AG04450 (cell line): ENCODE measurements around the gene SCAI. TPM values are rescaled to one million over a fixed set of nuclear protein-coding genes. Genes with fewer than 3 reads are reported as not detected.

Experiments
- CTCF ChIA-PET: fragments of 300-600, 350-600 bp; formaldehyde crosslinking; extraction: SDS; loops from one replicate; lab custom pipeline; 2022; ENCODE audit warnings: antibody characterized with exemption, inconsistent platforms; lab: Charles Lee
- POLR2A ChIA-PET: fragments of 350-600 bp; formaldehyde crosslinking; extraction: SDS; loops from one replicate; lab custom pipeline; 2021; ENCODE audit warnings: antibody characterized with exemption, inconsistent platforms; lab: Yijun Ruan, JAX
- DNase-seq: peaks from one replicate; pipeline ENCODE4 v3.0.0-alpha.2; 2011; ENCODE audit warnings: low read depth, low spot score
- H3K27ac ChIP-seq: one replicate; pipeline ENCODE4 v1.5.1; 2012; ENCODE audit warnings: low read depth, low read length, control low read depth
- H3K27me3 ChIP-seq: one replicate; pipeline ENCODE4 v1.6.0; 2012; ENCODE audit warnings: low read length; ENCODE audit not compliant: control insufficient read depth, insufficient read depth
- H3K4me3 ChIP-seq: 2 replicates; pipeline ENCODE4 v1.5.1; 2011; ENCODE audit warnings: mild to moderate bottlenecking, low read depth, low read length, control low read depth
- H3K9me3 ChIP-seq: 2 replicates; pipeline ENCODE4 v1.5.1; 2012; ENCODE audit warnings: low read length; ENCODE audit not compliant: control insufficient read depth, insufficient read depth
- CTCF ChIP-seq: IDR thresholded peaks from 2 replicates; pipeline ENCODE4 v1.5.1; 2011; ENCODE audit warnings: low read depth, low read length, control low read depth, inconsistent platforms
- polyA plus RNA-seq: library from polyadenylated mRNA; depleted of rRNA; stranded (reverse); fragments of >200 nt; gene quantifications from 2 replicates; pipeline ENCODE4 v1.2.3, GENCODE V29; 2011

The SCAI gene
- polyA plus RNA-seq, 1 experiment, result 13.9 TPM

- CTCF ChIA-PET, result no interaction called here
- no peak overlapping the region for H3K27ac ChIP-seq
- TF ChIP-seq CTCF, result no peak
- POLR2A ChIA-PET, result no interaction called here
- H3K9me3 ChIP-seq, result peaks cover 5% of the 10 kb centered on the region; the same call in 1 of the 2 replicates
- no peaks in the 10 kb centered on the region for H3K27me3 ChIP-seq
- DNase-seq, result no peak
- H3K4me3 ChIP-seq, result no peak overlapping the region
These were observed 134.7 kb downstream of the SCAI start for GRCh38 chr9:125008599-125008998.

GRCh38 chr9:125003332-125003731 lies 140.0 kb downstream of the SCAI start:
- DNase-seq, result no peak
- H3K27ac ChIP-seq, result no peak overlapping the region
- POLR2A ChIA-PET, result no interaction called here
- CTCF ChIA-PET, result no interaction called here
- TF ChIP-seq CTCF, result no peak
- no peaks in the 10 kb centered on the region for H3K27me3 ChIP-seq
- H3K4me3 ChIP-seq, result no peak overlapping the region
- no peaks in the 10 kb centered on the region for H3K9me3 ChIP-seq

- TF ChIP-seq CTCF, result no peak
- no peak for DNase-seq
- H3K9me3 ChIP-seq, result no peaks in the 10 kb centered on the region
- ChIA-PET POLR2A (no interaction called here), CTCF (no interaction called here)
- no peaks in the 10 kb centered on the region for H3K27me3 ChIP-seq
- no peak overlapping the region for H3K4me3 ChIP-seq
- no peak overlapping the region for H3K27ac ChIP-seq
These were observed 159.6 kb downstream of the SCAI start for GRCh38 chr9:124983698-124984097.

GRCh38 chr9:124980431-124980830 lies 162.9 kb downstream of the SCAI start:
- H3K4me3 ChIP-seq, result no peak overlapping the region
- POLR2A ChIA-PET, result no interaction called here
- no peak overlapping the region for H3K27ac ChIP-seq
- H3K27me3 ChIP-seq, result no peaks in the 10 kb centered on the region
- no peak for DNase-seq
- CTCF ChIA-PET, result no interaction called here
- no peaks in the 10 kb centered on the region for H3K9me3 ChIP-seq
- TF ChIP-seq CTCF, result no peak

- TF ChIP-seq CTCF, result no peak
- Histone ChIP-seq H3K4me3 (no peak overlapping the region), H3K9me3 (no peaks in the 10 kb centered on the region), H3K27me3 (no peaks in the 10 kb centered on the region), H3K27ac (no peak overlapping the region)
- no peak for DNase-seq
- ChIA-PET POLR2A (no interaction called here), CTCF (no interaction called here)
These were observed 168.2 kb downstream of the SCAI start for GRCh38 chr9:124975131-124975530.
